D721Med (cell line): ENCODE results near the gene FUCA1.

ENCODE experiments used
- DNase-seq: peaks from one replicate; pipeline ENCODE4 v3.0.0; 2011; ENCODE audit warnings: low spot score; ENCODE audit not compliant: insufficient read length
- FAIRE-seq: peaks from 2 replicates; lab custom pipeline; 2011; peaks lifted over from hg19 to GRCh38; lab: Jason Lieb, UNC
- CTCF ChIP-seq: IDR thresholded peaks from 2 replicates; pipeline ENCODE4 v1.5.1; 2012; ENCODE audit warnings: mild to moderate bottlenecking, control low read depth; ENCODE audit not compliant: insufficient read depth; ENCODE audit errors: missing control alignments

Gene FUCA1

GRCh38 chr1:23895993-23896392 is 27.9 kb upstream of the FUCA1 start:
- no peak for TF ChIP-seq CTCF
- no peak for DNase-seq
- no peak for FAIRE-seq

- no peak for TF ChIP-seq CTCF
- DNase-seq (no peak), FAIRE-seq (no peak)
Measured at GRCh38 chr1:23895082-23895481, 27.0 kb upstream of the FUCA1 start.

- TF ChIP-seq CTCF: no peak
- FAIRE-seq (no peak), DNase-seq (no peak)
Measured at GRCh38 chr1:23889074-23889473, 21.0 kb upstream of the FUCA1 start.

GRCh38 chr1:23885222-23885621 is 17.1 kb upstream of the FUCA1 start:
- no peak for TF ChIP-seq CTCF
- DNase-seq (no peak), FAIRE-seq (no peak)

GRCh38 chr1:23882746-23883145 is 14.7 kb upstream of the FUCA1 start:
- DNase-seq (no peak), FAIRE-seq (no peak)
- no peak for TF ChIP-seq CTCF

- no peak for DNase-seq
- no peak for TF ChIP-seq CTCF
- FAIRE-seq: no peak
Measured at GRCh38 chr1:23879809-23880208, 11.7 kb upstream of the FUCA1 start.

GRCh38 chr1:23878668-23879067 is 10.6 kb upstream of the FUCA1 start:
- DNase-seq (no peak), FAIRE-seq (no peak)
- TF ChIP-seq CTCF: no peak
